ENCODE results near the gene FIBP.

FIBP gene

DNA sequence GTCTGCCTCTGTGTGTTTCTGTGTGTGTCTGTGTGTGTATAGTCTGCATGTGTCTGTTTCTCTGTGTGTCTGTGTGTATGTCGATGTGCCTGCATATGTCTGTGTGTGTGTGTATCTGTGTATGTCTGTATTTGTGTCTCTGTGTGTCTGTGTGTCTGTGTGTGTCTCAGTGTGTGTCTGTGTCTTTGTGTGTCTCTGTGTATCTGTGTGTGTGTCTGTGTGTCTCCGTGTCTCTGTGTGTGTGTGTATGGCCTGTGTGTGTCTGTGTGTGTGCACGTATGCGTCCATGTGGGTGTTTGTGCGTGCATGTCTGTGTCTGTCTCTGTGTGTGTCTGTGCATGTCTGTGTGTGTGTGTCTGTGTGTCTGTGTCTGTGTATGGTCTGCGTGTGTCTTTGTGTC, 54.1 kb downstream of the FIBP start:
- Mint-ChIP-seq H3K27ac (no peak overlapping the region), H3K4me3 (no peak overlapping the region), H3K27me3 (ENCODE audit: low read depth, poor library complexity) (peaks cover 24% of the 10 kb centered on the region), H3K9me3 (peaks cover 7% of the 10 kb centered on the region), H3K4me1 (peaks cover 21% of the 10 kb centered on the region), H3K36me3 (ENCODE audit: low read depth) (no peaks in the 10 kb centered on the region)
- no peak for DNase-seq
- TF ChIP-seq, protein P1, sequence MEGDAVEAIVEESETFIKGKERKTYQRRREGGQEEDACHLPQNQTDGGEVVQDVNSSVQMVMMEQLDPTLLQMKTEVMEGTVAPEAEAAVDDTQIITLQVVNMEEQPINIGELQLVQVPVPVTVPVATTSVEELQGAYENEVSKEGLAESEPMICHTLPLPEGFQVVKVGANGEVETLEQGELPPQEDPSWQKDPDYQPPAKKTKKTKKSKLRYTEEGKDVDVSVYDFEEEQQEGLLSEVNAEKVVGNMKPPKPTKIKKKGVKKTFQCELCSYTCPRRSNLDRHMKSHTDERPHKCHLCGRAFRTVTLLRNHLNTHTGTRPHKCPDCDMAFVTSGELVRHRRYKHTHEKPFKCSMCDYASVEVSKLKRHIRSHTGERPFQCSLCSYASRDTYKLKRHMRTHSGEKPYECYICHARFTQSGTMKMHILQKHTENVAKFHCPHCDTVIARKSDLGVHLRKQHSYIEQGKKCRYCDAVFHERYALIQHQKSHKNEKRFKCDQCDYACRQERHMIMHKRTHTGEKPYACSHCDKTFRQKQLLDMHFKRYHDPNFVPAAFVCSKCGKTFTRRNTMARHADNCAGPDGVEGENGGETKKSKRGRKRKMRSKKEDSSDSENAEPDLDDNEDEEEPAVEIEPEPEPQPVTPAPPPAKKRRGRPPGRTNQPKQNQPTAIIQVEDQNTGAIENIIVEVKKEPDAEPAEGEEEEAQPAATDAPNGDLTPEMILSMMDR (IDR thresholded peaks at IDR 0.05) = no peak

Measured in nephron progenitor cell (in vitro differentiated cells).